Chondrocyte (in vitro differentiated cells): ENCODE results near the gene OR2K2. TPM values are rescaled to one million over a fixed set of nuclear protein-coding genes. Genes with fewer than 3 reads are reported as not detected.
A peak's percentile ranks its signal among the peaks of the same experiment; 100 is the strongest.

ENCODE experiments used
- DNase-seq: peaks from one replicate; pipeline ENCODE4 v3.0.0; 2021; ENCODE audit warnings: mixed read lengths, low spot score
- H3K27ac Mint-ChIP-seq: one replicate; pipeline ENCODE4 v1.8.0; 2021; ENCODE audit warnings: mild to moderate bottlenecking, moderate library complexity, mixed read lengths; ENCODE audit not compliant: unreplicated experiment
- H3K27me3 Mint-ChIP-seq: 2 replicates; pipeline ENCODE4 v1.8.0; 2021; ENCODE audit warnings: low read depth, mixed read lengths
- H3K36me3 Mint-ChIP-seq: 2 replicates; pipeline ENCODE4 v1.8.0; 2021; ENCODE audit warnings: low read depth, mixed read lengths
- H3K4me1 Mint-ChIP-seq: 2 replicates; pipeline ENCODE4 v1.8.0; 2021; ENCODE audit warnings: low read depth, mild to moderate bottlenecking, mixed read lengths
- H3K4me3 Mint-ChIP-seq: one replicate; pipeline ENCODE4 v1.8.0; 2021; ENCODE audit warnings: mild to moderate bottlenecking, moderate library complexity, mixed read lengths; ENCODE audit not compliant: unreplicated experiment
- H3K9me3 Mint-ChIP-seq: 2 replicates; pipeline ENCODE4 v1.8.0; 2021; ENCODE audit warnings: low read depth, mixed read lengths
- total RNA-seq: library from RNA; stranded (reverse); gene quantifications from 3 replicates; pipeline ENCODE4 v1.2.1, GENCODE V29; 2021
- TF ChIP-seq, protein P1 (sequence below): fragments of 200-600 bp; sonication (generic); IDR thresholded peaks from 2 replicates; pipeline ENCODE4 v1.5.0; 2021; ENCODE audit warnings: antibody characterized with exemption, mild to moderate bottlenecking, moderate library complexity

The OR2K2 gene
- total RNA-seq, 1 donor from 2014 or later: not detected

- H3K27ac Mint-ChIP-seq: no peak overlapping the region
- TF ChIP-seq, protein P1, sequence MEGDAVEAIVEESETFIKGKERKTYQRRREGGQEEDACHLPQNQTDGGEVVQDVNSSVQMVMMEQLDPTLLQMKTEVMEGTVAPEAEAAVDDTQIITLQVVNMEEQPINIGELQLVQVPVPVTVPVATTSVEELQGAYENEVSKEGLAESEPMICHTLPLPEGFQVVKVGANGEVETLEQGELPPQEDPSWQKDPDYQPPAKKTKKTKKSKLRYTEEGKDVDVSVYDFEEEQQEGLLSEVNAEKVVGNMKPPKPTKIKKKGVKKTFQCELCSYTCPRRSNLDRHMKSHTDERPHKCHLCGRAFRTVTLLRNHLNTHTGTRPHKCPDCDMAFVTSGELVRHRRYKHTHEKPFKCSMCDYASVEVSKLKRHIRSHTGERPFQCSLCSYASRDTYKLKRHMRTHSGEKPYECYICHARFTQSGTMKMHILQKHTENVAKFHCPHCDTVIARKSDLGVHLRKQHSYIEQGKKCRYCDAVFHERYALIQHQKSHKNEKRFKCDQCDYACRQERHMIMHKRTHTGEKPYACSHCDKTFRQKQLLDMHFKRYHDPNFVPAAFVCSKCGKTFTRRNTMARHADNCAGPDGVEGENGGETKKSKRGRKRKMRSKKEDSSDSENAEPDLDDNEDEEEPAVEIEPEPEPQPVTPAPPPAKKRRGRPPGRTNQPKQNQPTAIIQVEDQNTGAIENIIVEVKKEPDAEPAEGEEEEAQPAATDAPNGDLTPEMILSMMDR: no peak
- H3K9me3 Mint-ChIP-seq: no peaks in the 10 kb centered on the region
- no peak overlapping the region for H3K4me3 Mint-ChIP-seq
- H3K4me1 Mint-ChIP-seq: peaks cover 3% of the 10 kb centered on the region
- H3K27me3 Mint-ChIP-seq: no peaks in the 10 kb centered on the region
- DNase-seq: no peak
- peaks cover 36% of the 10 kb centered on the region for H3K36me3 Mint-ChIP-seq
Measured at GRCh38 chr9:111362526-111362925, 32.5 kb upstream of the OR2K2 start.

DNA sequence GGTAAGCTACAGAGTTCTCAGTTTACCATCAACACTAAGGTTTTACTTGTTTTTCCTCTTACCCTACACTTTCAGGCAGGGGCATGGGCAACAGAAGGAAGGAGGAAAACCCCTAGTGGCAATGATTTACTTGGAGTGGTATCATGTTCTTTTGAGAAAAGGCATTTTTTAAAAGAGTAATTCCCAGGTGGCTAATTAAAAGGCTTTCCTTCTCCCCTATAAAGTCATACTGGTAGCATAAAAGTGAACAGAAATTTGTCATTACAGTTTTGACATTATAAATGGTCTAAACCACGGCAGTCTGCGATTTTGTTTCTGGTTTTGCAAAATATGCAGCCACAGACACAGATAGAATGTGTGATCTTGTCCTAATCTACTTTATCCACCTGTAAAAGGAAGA is 30.9 kb upstream of the OR2K2 start:
- Mint-ChIP-seq H3K4me1 (peaks cover 19% of the 10 kb centered on the region), H3K27ac (no peak overlapping the region), H3K27me3 (no peaks in the 10 kb centered on the region), H3K9me3 (no peaks in the 10 kb centered on the region), H3K36me3 (peaks cover 29% of the 10 kb centered on the region), H3K4me3 (no peak overlapping the region)
- TF ChIP-seq, protein P1: no peak
- DNase-seq: no peak

- peak overlapping the region; percentile 61 for H3K4me3 Mint-ChIP-seq
- H3K4me1 Mint-ChIP-seq: peaks cover 21% of the 10 kb centered on the region
- peaks cover 11% of the 10 kb centered on the region for H3K9me3 Mint-ChIP-seq
- DNase-seq: no peak
- peaks cover 5% of the 10 kb centered on the region for H3K36me3 Mint-ChIP-seq
- no peaks in the 10 kb centered on the region for H3K27me3 Mint-ChIP-seq
- TF ChIP-seq, protein P1: no peak
- peak overlapping the region; percentile 92 for H3K27ac Mint-ChIP-seq
Measured at GRCh38 chr9:111356481-111357244, 26.6 kb upstream of the OR2K2 start.

DNA sequence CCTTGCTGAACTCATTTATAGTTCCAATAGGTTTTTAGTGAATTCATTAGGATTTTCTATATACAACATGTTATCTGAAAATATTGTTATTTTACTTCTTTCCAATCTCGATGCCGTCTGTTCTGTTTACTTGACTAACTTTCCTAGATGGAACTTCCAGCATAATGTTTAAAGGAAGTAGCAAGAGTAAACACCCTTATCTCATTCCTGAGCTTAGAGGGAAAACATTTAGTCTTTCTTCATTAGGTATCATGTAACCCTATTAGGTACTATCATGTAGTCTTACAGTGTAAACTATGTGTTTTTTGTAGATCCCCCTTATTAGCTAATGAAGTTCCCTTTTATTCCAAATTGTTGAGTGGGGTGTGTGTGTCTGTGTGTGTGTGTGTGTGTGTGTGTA is 22.5 kb upstream of the OR2K2 start:
- TF ChIP-seq, protein P1: no peak
- H3K27ac Mint-ChIP-seq: no peak overlapping the region
- no peaks in the 10 kb centered on the region for H3K36me3 Mint-ChIP-seq
- no peak overlapping the region for H3K4me3 Mint-ChIP-seq
- no peaks in the 10 kb centered on the region for H3K27me3 Mint-ChIP-seq
- peaks cover 23% of the 10 kb centered on the region for H3K4me1 Mint-ChIP-seq
- DNase-seq: no peak
- H3K9me3 Mint-ChIP-seq: peaks cover 13% of the 10 kb centered on the region

DNA sequence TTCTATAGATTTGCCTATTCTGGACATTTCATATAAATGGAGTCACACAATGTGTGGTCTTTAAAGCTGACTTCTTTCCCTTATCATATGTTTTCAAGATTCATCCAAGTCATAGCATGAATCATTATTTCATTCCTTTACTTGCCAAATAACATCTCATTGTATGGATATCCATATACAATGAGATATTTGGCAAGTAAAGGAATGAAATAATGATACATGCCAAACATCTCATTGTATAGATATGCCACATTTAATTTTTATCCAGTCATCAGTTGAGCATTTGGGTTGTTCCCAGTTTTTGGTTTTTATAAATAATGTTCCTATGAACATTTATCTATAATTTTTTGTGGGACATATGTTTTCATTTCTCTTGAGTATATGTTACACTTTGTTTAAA is 20.5 kb upstream of the OR2K2 start:
- H3K9me3 Mint-ChIP-seq: peaks cover 13% of the 10 kb centered on the region
- no peaks in the 10 kb centered on the region for H3K27me3 Mint-ChIP-seq
- H3K27ac Mint-ChIP-seq: no peak overlapping the region
- TF ChIP-seq, protein P1: no peak
- H3K4me3 Mint-ChIP-seq: no peak overlapping the region
- H3K36me3 Mint-ChIP-seq: no peaks in the 10 kb centered on the region
- no peak for DNase-seq
- H3K4me1 Mint-ChIP-seq: peaks cover 4% of the 10 kb centered on the region
